HepG2 (cell line): ENCODE results near the gene ZNF541. TPM values are rescaled to one million over a fixed set of nuclear protein-coding genes. Genes with fewer than 3 reads are reported as not detected.

Experiments
- ATAC-seq: fragments of 200-7000 bp; cut with Tn5 transposase; 3 replicates; pipeline ENCODE4 v1.9.1; 2020; ENCODE audit warnings: mild to moderate bottlenecking, moderate library complexity
- BruUV-seq: library from RNA; stranded (reverse); fragments of 400-500 nt; replicated peaks from 2 replicates; lab custom pipeline; 2021; lab: Mats Ljungman, UMichigan
- CTCF ChIA-PET: fragments of 300-600 bp; formaldehyde crosslinking; extraction: SDS; loops from one replicate; lab custom pipeline; 2021; ENCODE audit warnings: low total read pairs, inconsistent platforms, low intra/inter-chr PET ratio; lab: Yijun Ruan, JAX
- POLR2A ChIA-PET: fragments of 350-600 bp; sonication (Branson Sonifier 250); formaldehyde crosslinking; loops from one replicate; lab custom pipeline; 2020; ENCODE audit warnings: antibody characterized with exemption, inconsistent platforms; lab: Yijun Ruan, JAX
- DNase-seq: peaks from one replicate; pipeline ENCODE4 v3.0.0-alpha.2; 2015; ENCODE audit warnings: low spot score
- FAIRE-seq: peaks from 3 replicates; lab custom pipeline; 2011; peaks lifted over from hg19 to GRCh38; lab: Jason Lieb, UNC
- H2AFZ ChIP-seq: one replicate; pipeline ENCODE4 v1.6.1; 2011; ENCODE audit warnings: low read length, inconsistent platforms
- H3K27ac ChIP-seq: fragments of 300-600 bp; 3 replicates; pipeline ENCODE4 v1.8.0; 2011; ENCODE audit warnings: mixed run types, mild to moderate bottlenecking, mixed read lengths, low read length, inconsistent platforms; ENCODE audit not compliant: insufficient read depth; ENCODE audit errors: extremely low read length
- H3K27me3 ChIP-seq, 2 experiments: fragments of 200-600 bp in 1 of 2; 2 replicates in 1 of 2; 3 replicates in 1 of 2; pipeline versions ENCODE4 v1.6.0 to v1.8.0; 2011; ENCODE audit warnings: low read length in 2 of 2, mild to moderate bottlenecking in 2 of 2, moderate library complexity in 2 of 2, inconsistent platforms in 1 of 2; ENCODE audit not compliant: insufficient read depth in 2 of 2, control insufficient read depth in 1 of 2
- H3K36me3 ChIP-seq, 2 experiments: fragments of 200-600 bp in 1 of 2; replicated peaks in 1 of 2; 2 replicates in 1 of 2; 3 replicates in 1 of 2; pipeline versions ENCODE4 v1.5.1 to v1.8.0; 2011; ENCODE audit warnings: low read length in 2 of 2, inconsistent platforms in 1 of 2; ENCODE audit not compliant: insufficient read depth in 2 of 2, control insufficient read depth in 1 of 2
- H3K4me1 ChIP-seq: 2 replicates; pipeline ENCODE4 v1.5.1; 2012; ENCODE audit warnings: low read length, inconsistent platforms; ENCODE audit not compliant: insufficient read depth
- H3K4me2 ChIP-seq: 2 replicates; pipeline ENCODE4 v1.6.0; 2011; ENCODE audit warnings: low read depth, low read length, inconsistent platforms
- H3K4me3 ChIP-seq, 3 experiments: fragments of 200-600 bp in 1 of 3; sonication (generic), shearing (Covaris generic) in 1 of 3; replicated peaks in 1 of 3; 2 replicates each; pipeline ENCODE4 v1.5.1; 2011 to 2016; ENCODE audit warnings: low read length in 3 of 3, inconsistent platforms in 2 of 3, low read depth in 2 of 3, mild to moderate bottlenecking in 2 of 3, control low read depth in 1 of 3, mixed read lengths in 1 of 3; ENCODE audit not compliant: insufficient read depth in 1 of 3
- H3K79me2 ChIP-seq: one replicate; pipeline ENCODE4 v1.6.1; 2011; ENCODE audit warnings: low read length, inconsistent platforms; ENCODE audit not compliant: insufficient read depth
- H3K9ac ChIP-seq: 2 replicates; pipeline ENCODE4 v1.6.0; 2011; ENCODE audit warnings: mild to moderate bottlenecking, low read depth, low read length, inconsistent platforms; ENCODE audit not compliant: insufficient read depth
- H3K9me3 ChIP-seq: 2 replicates; pipeline ENCODE4 v1.5.1; 2012; ENCODE audit warnings: mild to moderate bottlenecking, low read length
- H4K20me1 ChIP-seq: 2 replicates; pipeline ENCODE4 v1.6.0; 2011; ENCODE audit warnings: inconsistent platforms, mild to moderate bottlenecking, low read length, moderate library complexity; ENCODE audit not compliant: insufficient read depth
- ELF4 ChIP-seq: sonication (generic); formaldehyde crosslinking; IDR thresholded peaks from 2 replicates; pipeline ENCODE4 v1.5.0; 2020; ENCODE audit warnings: missing genetic modification reagents, mild to moderate bottlenecking, moderate library complexity, borderline replicate concordance
- JDP2 ChIP-seq: sonication (generic); formaldehyde crosslinking; IDR thresholded peaks from 2 replicates; pipeline ENCODE4 v1.8.1; 2022; ENCODE audit warnings: missing genetic modification reagents, borderline replicate concordance
- MBNL3 ChIP-seq: fragments of 250-450 bp; sonication (Bioruptor Pico); conservative IDR thresholded peaks from 2 replicates; pipeline ENCODE4 v1.8.0; 2022; ENCODE audit warnings: mild to moderate bottlenecking, inconsistent platforms
- MED1 ChIP-seq: sonication (generic); formaldehyde crosslinking; IDR thresholded peaks from 2 replicates; pipeline ENCODE4 v1.4.0; 2020; ENCODE audit warnings: missing genetic modification reagents
- NFE2L2 ChIP-seq: fragments of 150-350 bp; IDR thresholded peaks from 2 replicates; pipeline ENCODE4 v1.6.1; 2014; ENCODE audit warnings: low read length
- NFIC ChIP-seq: IDR thresholded peaks from 2 replicates; pipeline ENCODE4 v1.6.1; 2012; ENCODE audit warnings: mild to moderate bottlenecking, low read length, inconsistent platforms
- SMARCC2 ChIP-seq: fragments of 450-650 bp; IDR thresholded peaks from 2 replicates; pipeline ENCODE4 v1.6.1; 2017; ENCODE audit warnings: antibody characterized with exemption, mild to moderate bottlenecking
- SNAPC2 ChIP-seq: sonication (generic); formaldehyde crosslinking; IDR thresholded peaks from 2 replicates; pipeline ENCODE4 v1.8.1; 2022; ENCODE audit warnings: mild to moderate bottlenecking, missing genetic modification reagents
- SYNCRIP ChIP-seq: fragments of 200-400 bp; formaldehyde crosslinking; IDR thresholded peaks from 2 replicates; pipeline ENCODE4 v1.6.1; 2018; ENCODE audit warnings: mild to moderate bottlenecking, low read depth, low read length; ENCODE audit not compliant: insufficient read depth
- TAF1 ChIP-seq: sonication (generic); formaldehyde crosslinking; IDR thresholded peaks from 2 replicates; pipeline ENCODE4 v1.4.0; 2020; ENCODE audit warnings: missing genetic modification reagents
- ZBTB38 ChIP-seq: sonication (generic); formaldehyde crosslinking; IDR thresholded peaks from 2 replicates; pipeline ENCODE4 v1.5.1; 2020; ENCODE audit warnings: mild to moderate bottlenecking, missing genetic modification reagents
- ZFX ChIP-seq: sonication (generic); formaldehyde crosslinking; IDR thresholded peaks from 2 replicates; pipeline ENCODE4 v1.4.0; 2020; ENCODE audit warnings: mild to moderate bottlenecking, low read depth, missing genetic modification reagents, moderate library complexity
- ZMYM3 ChIP-seq: sonication (generic); formaldehyde crosslinking; IDR thresholded peaks from 2 replicates; pipeline ENCODE4 v1.5.1; 2020; ENCODE audit warnings: mild to moderate bottlenecking, missing genetic modification reagents
- ZNF672 ChIP-seq: sonication (generic); formaldehyde crosslinking; IDR thresholded peaks from 2 replicates; pipeline ENCODE4 v1.8.1; 2022; ENCODE audit warnings: missing genetic modification reagents
- ZNF850 ChIP-seq: sonication (generic); formaldehyde crosslinking; conservative IDR thresholded peaks from 2 replicates; pipeline ENCODE4 v1.9.0; 2021; ENCODE audit warnings: mild to moderate bottlenecking, missing genetic modification reagents
- WGBS: methylation state at CpG from one replicate; pipeline ENCODE4 v1.1.6; 2017; ENCODE audit warnings: low lambda C conversion rate; 5-methylcytosine and 5-hydroxymethylcytosine counted together
- in situ Hi-C: cut with HindIII; loops from 2 replicates; pipeline ENCODE4 v1.10.0; 2017; ENCODE audit warnings: low pct_unique_long_range_greater_than_20kb; ENCODE audit not compliant: extremely low pct_ligation_motif_present
- intact Hi-C: fragments of 100-400 bp; cut with micrococcal nuclease; formaldehyde crosslinking; loops from one replicate; pipeline ENCODE4 v1.10.0; 2022; ENCODE audit not compliant: unreplicated experiment
- polyA plus RNA-seq, 8 experiments: library from polyadenylated mRNA; depleted of rRNA in 3 of 8; stranded (reverse) in 7 of 8; unstranded in 1 of 8; fragments of >200 nt; fragmentation: Illumina TruSeq in 4 of 8; extraction: Trizol in 4 of 8; gene quantifications; 2 replicates each; pipeline versions ENCODE4 v1.2.1 to v1.2.3, GENCODE V29; 2011 to 2016; ENCODE audit warnings: low read depth in 4 of 8, missing spikeins in 1 of 8, mixed read lengths in 1 of 8; ENCODE audit not compliant: insufficient read depth in 1 of 8
- total RNA-seq, 5 experiments: library from RNA; depleted of rRNA; stranded (reverse); fragments of >200 nt; fragmentation: Illumina TruSeq; extraction: Trizol; gene quantifications; 2 replicates each; pipeline ENCODE4 v1.2.3, GENCODE V29; 2016; ENCODE audit warnings: low read depth in 1 of 5

The ZNF541 gene
- total and polyA plus RNA-seq, 2 of the 13 experiments (the other 11 are each of a cell fraction or from before 2014, with no cell fraction given), result 0.03 to 0.04 TPM

DNA sequence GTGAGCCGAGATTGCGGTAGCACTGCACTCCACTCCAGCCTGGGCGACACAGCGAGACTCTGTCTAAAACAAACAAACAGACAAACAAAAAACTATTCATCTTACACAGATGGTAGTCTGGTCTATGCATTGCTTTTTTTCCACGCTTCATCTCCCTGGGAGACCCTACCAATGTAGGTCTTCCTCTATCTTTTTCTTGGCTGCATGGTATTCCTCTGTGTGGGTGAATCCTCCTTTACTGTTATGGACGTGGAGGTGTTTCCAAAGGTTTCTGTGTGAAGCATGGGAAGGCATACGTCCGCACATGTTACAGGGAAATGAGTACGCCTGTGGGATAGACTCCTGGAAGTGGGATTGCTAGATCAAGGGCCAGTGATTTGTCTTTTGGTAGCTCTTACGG is 41.6 kb upstream of the ZNF541 start:
- no peak for ATAC-seq
- 97% methylated on average over 10 of the region's 10 CpGs for WGBS
- in situ Hi-C loops (no loop called here), intact Hi-C loops (no loop called here)
- Histone ChIP-seq H3K36me3 (peaks cover 0 to 2% of the 10 kb centered on the region in 2 experiments; a peak in 1 of 5 replicates), H3K4me3 (no peak overlapping the region), H2AFZ (no peak overlapping the region), H4K20me1 (peaks cover 20% of the 10 kb centered on the region; the same call in 1 of the 2 replicates), H3K4me1 (peaks cover 38% of the 10 kb centered on the region), H3K4me2 (no peak overlapping the region), H3K79me2 (peaks cover 69% of the 10 kb centered on the region), H3K9me3 (no peaks in the 10 kb centered on the region), H3K27ac (no peak overlapping the region), H3K27me3 (no peaks in the 10 kb centered on the region), H3K9ac (no peak overlapping the region)
- no TSS peak for BruUV-seq
- ChIA-PET POLR2A (no interaction called here), CTCF (no interaction called here)
- no peak for FAIRE-seq
- DNase-seq, result no peak
- no peak for TF ChIP-seq ZNF850 (CRISPR knock-in tag)
- no peak for TF ChIP-seq ZFX (CRISPR knock-in tag)
- no peak for TF ChIP-seq MED1 (CRISPR knock-in tag)
- no peak for TF ChIP-seq ELF4 (CRISPR knock-in tag)
- TF ChIP-seq SNAPC2 (CRISPR knock-in tag), result no peak
- TF ChIP-seq ZNF672 (CRISPR knock-in tag), result no peak
- no peak for TF ChIP-seq SYNCRIP
- no peak for TF ChIP-seq ZMYM3 (CRISPR knock-in tag)
- TF ChIP-seq MBNL3 (CRISPR knock-in tag), result no peak
- TF ChIP-seq ZBTB38 (CRISPR knock-in tag), result no peak
- TF ChIP-seq JDP2, result no peak
- no peak for TF ChIP-seq TAF1
- no peak for TF ChIP-seq NFIC
- TF ChIP-seq SMARCC2, result no peak
- TF ChIP-seq NFE2L2, result no peak
